ENCODE results near the gene ANO3.

- TF ChIP-seq CTCF (IDR thresholded peaks at IDR 0.05; ENCODE audit: low read depth, low read length, poor library complexity, severe bottlenecking) (no peak), EZH2phosphoT487 (IDR thresholded peaks at IDR 0.05; ENCODE audit: borderline replicate concordance, low read length) (no peak)
Observed at GRCh38 chr11:26420331-26420730, 88.4 kb downstream of the ANO3 start.
